Loucy (cell line): ENCODE measurements around the gene CLMN.

Experiments
- CTCF ChIP-seq: fragments of 200-600 bp; sonication (generic); conservative IDR thresholded peaks from 2 replicates; pipeline ENCODE4 v1.5.1; 2014; ENCODE audit warnings: mild to moderate bottlenecking, antibody characterized with exemption, low read length
- EZH2phosphoT487 ChIP-seq: fragments of 200-600 bp; IDR thresholded peaks from 2 replicates; pipeline ENCODE4 v1.6.1; 2018; ENCODE audit warnings: antibody characterized with exemption, mild to moderate bottlenecking, moderate library complexity, borderline replicate concordance

GRCh38 chr14:95193081-95193480 is 126.6 kb downstream of the CLMN start:
- TF ChIP-seq CTCF (no peak), EZH2phosphoT487 (no peak)
